Bronchial epithelial cell (primary cell): ENCODE results near the gene MBNL2. TPM values are rescaled to one million over a fixed set of nuclear protein-coding genes. Genes with fewer than 3 reads are reported as not detected.
"Not testable (repeated sequence)": the region's sequence is repeated elsewhere in the genome, so short reads cannot be mapped to it uniquely, and the experiment has no call there.

Source experiments
- DNase-seq: peaks from one replicate; pipeline ENCODE4 v3.0.0-alpha.2; 2010; ENCODE audit warnings: low read depth
- FAIRE-seq: peaks from 2 replicates; lab custom pipeline; 2011; peaks lifted over from hg19 to GRCh38; lab: Jason Lieb, UNC
- H3K27me3 ChIP-seq: 2 replicates; pipeline ENCODE4 v1.5.1; 2011; ENCODE audit warnings: low read length; ENCODE audit not compliant: control insufficient read depth, insufficient read depth
- H3K36me3 ChIP-seq: 2 replicates; pipeline ENCODE4 v1.5.1; 2011; ENCODE audit warnings: low read length; ENCODE audit not compliant: control insufficient read depth, insufficient read depth
- H3K4me3 ChIP-seq: 2 replicates; pipeline ENCODE4 v1.5.1; 2011; ENCODE audit warnings: mild to moderate bottlenecking, low read depth, low read length, control low read depth
- total RNA-seq: library from RNA; depleted of rRNA; stranded (reverse); fragments of >200 nt; gene quantifications from 2 replicates; pipeline ENCODE4 v1.2.1, GENCODE V29; 2014
- TF ChIP-seq, protein P1 (sequence below): IDR thresholded peaks from 2 replicates; pipeline ENCODE4 v1.5.1; 2011; ENCODE audit warnings: mild to moderate bottlenecking, moderate library complexity, low read length, control low read depth, inconsistent platforms; ENCODE audit not compliant: insufficient read depth, severe bottlenecking

The MBNL2 gene
- total RNA-seq, 1 donor from 2014 or later, result 12.4 TPM

DNA sequence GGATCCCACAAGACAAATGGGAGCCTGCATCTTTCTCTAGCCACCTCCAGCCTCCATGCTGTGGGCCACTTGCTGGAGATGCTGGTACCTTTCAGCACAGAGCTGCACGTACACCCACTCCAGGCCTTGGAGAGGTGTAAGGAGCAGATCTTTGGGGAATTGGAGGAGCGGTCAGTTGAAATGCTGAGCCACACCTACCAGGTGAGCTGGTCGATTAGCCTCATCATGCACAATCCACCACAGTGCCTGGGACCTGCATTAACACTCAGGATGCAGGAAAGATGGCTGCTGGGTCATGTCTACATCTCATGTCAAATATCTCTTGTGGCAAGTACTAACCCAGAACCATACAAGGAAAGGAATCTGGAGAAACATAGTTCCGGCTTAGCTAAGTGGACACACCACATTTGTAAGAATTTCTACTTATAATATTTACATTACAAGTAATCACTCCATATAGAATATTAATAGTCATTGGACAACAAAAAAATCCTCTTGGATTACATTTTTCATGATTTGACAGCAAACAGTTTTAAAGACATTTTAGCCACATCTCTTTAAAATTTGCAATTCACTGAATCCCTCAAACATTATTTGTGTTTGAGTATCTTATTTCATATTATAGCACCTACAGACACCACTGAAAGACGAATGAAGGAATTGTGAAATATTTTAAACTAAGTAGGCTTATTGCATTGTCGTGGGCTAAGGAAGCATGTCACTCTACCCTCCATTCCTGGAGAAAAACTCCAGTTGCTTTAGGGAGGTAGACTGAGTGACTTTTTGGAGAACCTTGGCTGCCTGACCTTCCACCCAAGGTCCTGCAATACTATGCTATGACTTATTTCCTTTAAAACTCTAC is 21.8 kb upstream of the MBNL2 start:
- no peak for DNase-seq
- H3K4me3 ChIP-seq, result no peak overlapping the region
- TF ChIP-seq, protein P1, sequence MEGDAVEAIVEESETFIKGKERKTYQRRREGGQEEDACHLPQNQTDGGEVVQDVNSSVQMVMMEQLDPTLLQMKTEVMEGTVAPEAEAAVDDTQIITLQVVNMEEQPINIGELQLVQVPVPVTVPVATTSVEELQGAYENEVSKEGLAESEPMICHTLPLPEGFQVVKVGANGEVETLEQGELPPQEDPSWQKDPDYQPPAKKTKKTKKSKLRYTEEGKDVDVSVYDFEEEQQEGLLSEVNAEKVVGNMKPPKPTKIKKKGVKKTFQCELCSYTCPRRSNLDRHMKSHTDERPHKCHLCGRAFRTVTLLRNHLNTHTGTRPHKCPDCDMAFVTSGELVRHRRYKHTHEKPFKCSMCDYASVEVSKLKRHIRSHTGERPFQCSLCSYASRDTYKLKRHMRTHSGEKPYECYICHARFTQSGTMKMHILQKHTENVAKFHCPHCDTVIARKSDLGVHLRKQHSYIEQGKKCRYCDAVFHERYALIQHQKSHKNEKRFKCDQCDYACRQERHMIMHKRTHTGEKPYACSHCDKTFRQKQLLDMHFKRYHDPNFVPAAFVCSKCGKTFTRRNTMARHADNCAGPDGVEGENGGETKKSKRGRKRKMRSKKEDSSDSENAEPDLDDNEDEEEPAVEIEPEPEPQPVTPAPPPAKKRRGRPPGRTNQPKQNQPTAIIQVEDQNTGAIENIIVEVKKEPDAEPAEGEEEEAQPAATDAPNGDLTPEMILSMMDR, result no peak
- no peaks in the 10 kb centered on the region for H3K27me3 ChIP-seq
- no peaks in the 10 kb centered on the region for H3K36me3 ChIP-seq
- no peak for FAIRE-seq

DNA sequence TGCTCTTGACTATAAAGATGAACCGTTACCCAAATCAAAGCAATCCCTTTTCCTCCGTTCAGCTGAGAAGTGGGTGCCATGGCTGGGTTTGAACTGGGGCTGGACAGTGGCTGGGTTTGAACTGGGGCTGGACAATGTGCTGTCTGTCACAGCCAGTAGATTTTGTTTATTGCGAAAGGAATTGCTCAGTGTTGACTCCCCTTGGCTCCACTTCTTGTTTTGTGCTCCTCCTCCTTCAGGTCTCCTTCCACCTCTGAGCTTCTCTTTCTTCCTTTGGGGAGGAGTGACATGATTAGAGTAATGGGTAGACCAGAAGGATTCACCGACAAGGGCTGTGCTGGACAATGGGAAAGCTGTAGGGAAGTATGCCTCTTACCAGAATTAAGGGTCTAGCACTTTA is 19.4 kb upstream of the MBNL2 start:
- Histone ChIP-seq H3K4me3 (no peak overlapping the region), H3K27me3 (no peaks in the 10 kb centered on the region), H3K36me3 (no peaks in the 10 kb centered on the region)
- no peak for FAIRE-seq
- TF ChIP-seq, protein P1, result no peak
- DNase-seq, result no peak

DNA sequence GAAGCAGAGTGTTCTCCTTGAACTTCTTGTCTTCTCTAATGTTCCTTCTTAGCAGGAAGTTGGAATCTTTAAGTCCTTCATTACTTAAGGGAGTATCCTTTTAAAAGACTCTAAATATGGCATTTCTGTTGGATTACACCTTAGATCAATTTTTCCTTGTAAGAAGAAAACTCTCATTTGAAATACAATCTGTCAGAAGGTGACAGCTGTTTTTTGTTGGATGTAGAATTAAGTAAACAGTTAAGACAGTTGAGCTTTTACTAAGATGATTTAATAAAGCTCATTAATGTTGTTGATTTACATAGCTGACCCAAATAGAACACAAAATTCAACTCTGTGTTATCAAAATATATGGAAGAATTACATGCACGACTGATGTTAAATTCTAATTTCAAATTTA is 16.7 kb upstream of the MBNL2 start:
- no peaks in the 10 kb centered on the region for H3K27me3 ChIP-seq
- H3K4me3 ChIP-seq, result no peak overlapping the region
- H3K36me3 ChIP-seq, result no peaks in the 10 kb centered on the region
- TF ChIP-seq, protein P1, result no peak
- FAIRE-seq (no peak), DNase-seq (no peak)

DNA sequence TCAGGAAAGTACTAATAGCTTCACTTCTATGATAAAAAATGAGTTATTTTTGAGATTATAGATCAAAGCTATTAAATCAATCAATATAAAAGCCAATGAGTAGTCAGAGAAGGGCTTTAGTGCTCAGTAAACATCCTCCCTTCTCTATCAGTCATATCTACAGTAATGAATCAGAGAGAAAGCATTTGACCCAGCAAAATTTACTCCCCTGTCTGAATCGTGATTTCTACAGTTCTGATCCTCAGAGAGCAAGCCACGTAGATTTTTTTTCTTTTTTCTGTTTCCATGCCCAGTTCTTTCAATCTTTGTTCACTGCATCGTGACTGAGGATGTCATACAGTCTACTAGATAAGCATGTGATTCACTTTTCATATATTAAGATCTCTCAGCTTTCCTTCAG is 16.2 kb upstream of the MBNL2 start:
- DNase-seq, result peak; percentile 52
- FAIRE-seq, result no peak
- Histone ChIP-seq H3K4me3 (no peak overlapping the region), H3K36me3 (no peaks in the 10 kb centered on the region), H3K27me3 (no peaks in the 10 kb centered on the region)
- TF ChIP-seq, protein P1, result no peak

DNA sequence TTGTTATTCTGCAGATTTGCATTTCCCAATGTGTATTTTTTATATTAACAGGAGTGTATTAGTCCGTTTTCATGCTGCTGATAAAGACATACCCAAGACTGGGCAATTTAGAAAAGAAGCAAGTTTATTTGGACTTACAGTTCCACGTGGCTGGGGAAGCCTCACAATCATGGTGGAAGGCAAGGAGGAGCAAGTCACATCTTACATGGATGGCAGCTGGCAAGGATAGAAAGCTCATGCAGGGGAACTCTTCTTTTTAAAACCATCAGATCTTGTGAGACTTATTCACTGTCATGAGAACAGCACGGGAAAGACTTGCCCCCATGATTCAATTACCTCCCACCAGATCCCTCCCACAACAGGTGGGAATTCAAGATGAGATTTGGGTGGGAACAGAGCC is 14.9 kb upstream of the MBNL2 start:
- not testable (repeated sequence) for H3K4me3 ChIP-seq, DNase-seq, FAIRE-seq, H3K27me3 ChIP-seq, H3K36me3 ChIP-seq

DNA sequence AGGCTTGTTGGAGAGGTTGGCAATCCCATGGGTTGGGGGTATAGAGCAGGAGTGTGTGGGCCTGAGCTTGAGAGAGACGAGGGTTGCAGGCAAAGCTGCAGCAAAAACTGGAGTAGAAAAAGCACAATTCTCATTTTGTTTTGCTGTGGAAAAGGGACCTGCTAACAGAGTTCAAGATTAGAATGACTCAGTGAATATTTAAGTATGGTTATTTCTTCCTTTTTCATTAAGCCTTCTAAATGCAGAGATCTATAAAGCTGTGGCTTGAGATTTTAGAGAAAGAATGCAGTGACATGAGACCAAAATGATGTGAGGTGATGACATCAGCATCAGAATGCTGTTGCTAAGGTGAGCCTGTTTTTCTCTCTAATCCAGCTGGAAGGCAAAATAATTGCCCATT is 10.8 kb upstream of the MBNL2 start:
- DNase-seq (no peak), FAIRE-seq (no peak)

More for the DNA sequence above, 10.8 kb upstream of the MBNL2 start:
- Histone ChIP-seq H3K27me3 (no peaks in the 10 kb centered on the region), H3K4me3 (no peak overlapping the region), H3K36me3 (no peaks in the 10 kb centered on the region)
- TF ChIP-seq, protein P1, result no peak
